ENCODE results near the gene BCORL1. TPM values are rescaled to one million over a fixed set of nuclear protein-coding genes. Genes with fewer than 3 reads are reported as not detected.

The BCORL1 gene
- total and polyA plus RNA-seq, 2 of the 8 experiments (the other 6 are each of a cell fraction or from before 2014, with no cell fraction given) = 1.4 to 6.2 TPM

- no peaks in the 10 kb centered on the region for H4K20me1 ChIP-seq (replicated peaks in 1 of 2; ENCODE audit: control insufficient read depth in 1 of 2, insufficient read depth in 2 of 2, low read length in 2 of 2)
- no peaks in the 10 kb centered on the region for H3K9me3 ChIP-seq (ENCODE audit: insufficient read depth in 2 of 2, low read depth in 1 of 2, low read length in 1 of 2)
- no peaks in the 10 kb centered on the region for H3K79me2 ChIP-seq (ENCODE audit: control insufficient read depth in 1 of 2, insufficient read depth in 2 of 2, low read length in 2 of 2)
- H2BK20ac ChIP-seq (ENCODE audit: low read length) = no peak overlapping the region
- no peak for DNase-seq (ENCODE audit: low read depth in 1 of 2, low spot score in 2 of 2)
- H3K23ac ChIP-seq (ENCODE audit: insufficient read length) = no peak overlapping the region
- no peaks in the 10 kb centered on the region for H3K27me3 ChIP-seq (replicated peaks in 1 of 4; ENCODE audit: control insufficient read depth in 3 of 4, extremely low read depth in 1 of 4, insufficient read depth in 3 of 4, low read length in 3 of 4)
- no peak overlapping the region for H2AK5ac ChIP-seq (ENCODE audit: low read depth, low read length)
- H3K4me1 ChIP-seq (replicated peaks in 1 of 4; ENCODE audit: control insufficient read depth in 3 of 4, insufficient read depth in 4 of 4, low read length in 3 of 4) = no peaks in the 10 kb centered on the region; a peak in 1 of 7 replicates
- H2BK15ac ChIP-seq (ENCODE audit: low read length) = no peak overlapping the region
- no peak overlapping the region for H3K9ac ChIP-seq (replicated peaks in 1 of 4; ENCODE audit: extremely low read depth in 1 of 4, low read depth in 3 of 4, low read length in 3 of 4)
- H3K4ac ChIP-seq (replicated peaks; ENCODE audit: insufficient read length, low read depth, low read length) = no peak overlapping the region
- no peak overlapping the region for H3K27ac ChIP-seq (ENCODE audit: low read depth, low read length)
- H3K18ac ChIP-seq (ENCODE audit: extremely low read depth, low read length) = no peak overlapping the region
- ChIA-PET CTCF (ENCODE audit: partially characterized antibody) (interaction anchor here (1.0 to 3.1 kb wide), 2 partner anchors 17 to 40 kb away, joined by 3 to 28 read pairs; no protein-coding TSS in a partner anchor), POLR2A (ENCODE audit: partially characterized antibody) (no interaction called here)
- no peak for FAIRE-seq
- H3K4me2 ChIP-seq (ENCODE audit: insufficient read depth in 1 of 2, low read depth in 2 of 2, low read length in 2 of 2) = no peak overlapping the region
- no peaks in the 10 kb centered on the region for H3K79me1 ChIP-seq (ENCODE audit: low read depth, low read length)
- no peaks in the 10 kb centered on the region for H3K23me2 ChIP-seq (ENCODE audit: low read depth, low read length)
- H2BK5ac ChIP-seq (ENCODE audit: low read depth, low read length) = no peak overlapping the region
- H2AFZ ChIP-seq (ENCODE audit: low read length) = no peak overlapping the region
- H3K4me3 ChIP-seq (ENCODE audit: extremely low read depth in 1 of 4, insufficient read depth in 2 of 4, low read depth in 3 of 4, low read length in 4 of 4) = no peak overlapping the region
- H2BK12ac ChIP-seq (ENCODE audit: low read depth, low read length) = no peak overlapping the region
- H4K91ac ChIP-seq (replicated peaks; ENCODE audit: insufficient read length, low read length) = no peak overlapping the region
- no peaks in the 10 kb centered on the region; a peak in 1 of 8 replicates for H3K36me3 ChIP-seq (ENCODE audit: control insufficient read depth in 2 of 4, insufficient read depth in 4 of 4, low read length in 3 of 4)
- 86% methylated on average over 9 of the region's 10 CpGs; no CpG with 5 or more reads in 1 of the 2 experiments for WGBS, 2 experiments (ENCODE audit: extremely low coverage in 1 of 2, insufficient coverage in 1 of 2, insufficient read length in 1 of 2, insufficient replicate concordance in 2 of 2, low coverage in 1 of 2, low lambda C conversion rate in 2 of 2, missing lambda C conversion rate in 1 of 2)
- H2BK120ac ChIP-seq (replicated peaks; ENCODE audit: low read depth, low read length) = no peak overlapping the region
- no peak overlapping the region for H4K5ac ChIP-seq (ENCODE audit: insufficient read length, low read depth, low read length)
- H3K56ac ChIP-seq (replicated peaks; ENCODE audit: insufficient read length, low read depth, low read length) = no peak overlapping the region
- H4K8ac ChIP-seq (ENCODE audit: extremely low read depth, insufficient read depth, low read length) = no peak overlapping the region
- TF ChIP-seq SIRT6 (IDR thresholded peaks at IDR 0.05; ENCODE audit: low read length) = no peak
- TF ChIP-seq SP1 (IDR thresholded peaks at IDR 0.05; ENCODE audit: low read depth, low read length) = no peak
- no peak for TF ChIP-seq RXRA (IDR thresholded peaks at IDR 0.05; ENCODE audit: insufficient read depth, low read depth, low read length)
- no peak for TF ChIP-seq JUN (IDR thresholded peaks at IDR 0.05; ENCODE audit: low read depth, low read length)
- no peak for TF ChIP-seq RNF2 (IDR thresholded peaks at IDR 0.05; ENCODE audit: borderline replicate concordance, low read depth, low read length, missing control alignments, poor library complexity, severe bottlenecking)
- no peak for TF ChIP-seq SUZ12 (IDR thresholded peaks at IDR 0.05; ENCODE audit: low read length)
- H3K14ac ChIP-seq (ENCODE audit: insufficient read length) = no peak overlapping the region
These were observed 27.3 kb downstream of the BCORL1 start for GRCh38 chrX:130009658-130010223.
